Stomach (tissue), 4 donors: Measurements from ENCODE around the gene GSTO2.

Experiments
- CTCF ChIP-seq, 7 experiments: fragments of 450-650 bp in 4 of 7; fragments of 200-600 bp in 3 of 7; sonication (generic) in 3 of 7; IDR thresholded peaks; one replicate each; pipeline ENCODE4 v1.5.1; 2016 to 2019; ENCODE audit warnings: antibody characterized with exemption in 7 of 7, control low read depth in 2 of 7, mild to moderate bottlenecking in 1 of 7
- EP300 ChIP-seq: sonication (generic); formaldehyde crosslinking; IDR thresholded peaks from one replicate; pipeline ENCODE4 v1.6.1; 2017; ENCODE audit warnings: antibody characterized with exemption
- POLR2A ChIP-seq, 4 donors: fragments of 450-650 bp; IDR thresholded peaks; one replicate each; pipeline ENCODE4 v1.6.1; 2016; ENCODE audit warnings: antibody characterized with exemption in 4 of 4, control low read depth in 2 of 4, mild to moderate bottlenecking in 1 of 4, moderate library complexity in 1 of 4
- POLR2AphosphoS5 ChIP-seq, 3 donors: sonication (generic); formaldehyde crosslinking; IDR thresholded peaks; one replicate each; pipeline ENCODE4 v1.6.1; 2016; ENCODE audit warnings: antibody characterized with exemption in 3 of 3

GRCh38 chr10:104351919-104352318, 82.9 kb downstream of the GSTO2 start:
- TF ChIP-seq POLR2A (IDR thresholded peaks at IDR 0.05), result no peak
- no peak for TF ChIP-seq CTCF (IDR thresholded peaks at IDR 0.05)
- TF ChIP-seq EP300, result no peak
- TF ChIP-seq POLR2AphosphoS5 (IDR thresholded peaks at IDR 0.05), result no peak
